ENCODE measurements around the gene WDR19.
"Not testable (repeated sequence)": the region's sequence is repeated elsewhere in the genome, so short reads cannot be mapped to it uniquely, and the experiment has no call there.

The WDR19 gene

GRCh38 chr4:39233114-39233513 is 50.8 kb downstream of the WDR19 start:
- DNase-seq (ENCODE audit: low read depth in 2 of 2): no peak

GRCh38 chr4:39233783-39234182 is 51.5 kb downstream of the WDR19 start:
- no peak for DNase-seq (ENCODE audit: low read depth in 2 of 2)

GRCh38 chr4:39235021-39235420 is 52.7 kb downstream of the WDR19 start:
- DNase-seq (ENCODE audit: low read depth in 2 of 2): no peak

DNA sequence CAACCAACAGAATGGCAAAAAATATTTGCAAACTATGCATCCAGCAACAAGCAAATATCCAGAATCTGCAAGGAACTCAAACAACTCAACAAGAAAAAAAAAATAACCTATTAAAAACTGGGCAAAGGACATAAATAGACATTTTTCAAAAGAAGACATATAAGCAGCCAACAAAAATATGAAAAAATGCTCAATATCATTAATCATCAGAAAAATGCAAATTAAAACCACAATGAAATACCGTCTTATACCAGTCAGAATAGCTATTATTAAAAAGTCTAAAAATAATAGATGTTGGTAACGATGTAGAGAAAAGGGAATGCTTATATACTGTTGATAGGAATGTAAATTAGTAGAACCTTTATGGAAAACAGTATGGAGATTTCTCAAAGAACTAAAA is 53.4 kb downstream of the WDR19 start:
- DNase-seq (ENCODE audit: low read depth in 2 of 2): no peak

DNA sequence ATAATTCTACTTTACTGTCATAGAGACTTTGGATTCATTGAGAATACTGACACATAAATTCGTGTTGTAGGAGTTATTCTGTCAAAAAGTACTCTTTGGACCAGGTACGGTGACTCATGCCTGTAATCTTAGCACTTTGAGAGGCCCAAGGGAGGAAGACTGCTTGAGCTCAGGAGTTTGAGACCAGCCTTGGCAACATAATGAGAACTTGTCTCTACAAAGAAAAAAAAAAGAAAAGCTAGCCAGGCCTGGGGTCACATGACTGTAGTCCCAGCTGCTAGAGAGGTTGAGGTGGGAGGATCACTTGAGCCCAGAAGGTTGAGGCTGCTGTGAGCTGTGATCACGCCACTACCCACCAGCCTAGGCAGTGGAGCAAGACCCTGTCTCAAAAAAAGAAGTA is 54.9 kb downstream of the WDR19 start:
- no peak for DNase-seq (ENCODE audit: low read depth in 2 of 2)

DNA sequence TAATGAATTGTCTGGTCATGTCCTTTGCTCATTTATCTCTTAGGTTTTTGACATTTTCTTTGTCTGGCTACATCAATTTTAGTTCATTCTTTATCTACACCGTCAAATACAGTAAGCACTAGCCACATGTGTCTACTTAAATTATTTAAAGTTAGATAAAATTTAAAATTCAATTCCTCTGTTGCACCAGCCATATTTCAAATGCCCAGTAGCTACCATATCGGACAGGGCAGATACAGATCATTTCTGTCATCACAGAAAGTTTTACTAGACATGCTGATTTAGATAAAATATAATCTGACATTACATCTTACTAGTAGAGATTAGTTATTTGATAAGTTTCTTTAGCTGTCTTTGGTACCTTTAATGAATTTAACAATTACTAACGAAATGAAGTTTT is 61.1 kb downstream of the WDR19 start:
- no peak for DNase-seq (ENCODE audit: low read depth in 2 of 2)

- no peak for DNase-seq (ENCODE audit: low read depth in 2 of 2)
These were observed 72.9 kb downstream of the WDR19 start for GRCh38 chr4:39255266-39255665.

DNA sequence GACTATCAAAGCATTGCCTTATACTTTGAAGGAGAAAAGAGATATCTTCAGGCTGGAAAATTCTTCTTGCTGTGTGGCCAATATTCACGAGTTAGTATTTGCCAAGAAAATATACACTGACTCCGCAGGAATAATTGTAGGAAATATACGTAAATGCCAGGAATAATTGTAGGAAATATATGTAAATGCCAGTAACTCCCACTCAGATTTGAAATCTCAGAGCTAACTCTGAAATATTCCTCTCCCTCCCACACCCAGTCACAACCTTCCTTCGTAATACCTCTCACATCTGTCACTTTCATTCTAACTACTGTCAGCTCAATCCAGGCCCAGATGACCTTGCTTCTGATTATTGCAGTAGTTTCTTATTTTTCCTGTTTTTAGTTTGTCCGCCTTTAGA is 73.5 kb downstream of the WDR19 start:
- no peak for DNase-seq (ENCODE audit: low read depth in 2 of 2)

DNA sequence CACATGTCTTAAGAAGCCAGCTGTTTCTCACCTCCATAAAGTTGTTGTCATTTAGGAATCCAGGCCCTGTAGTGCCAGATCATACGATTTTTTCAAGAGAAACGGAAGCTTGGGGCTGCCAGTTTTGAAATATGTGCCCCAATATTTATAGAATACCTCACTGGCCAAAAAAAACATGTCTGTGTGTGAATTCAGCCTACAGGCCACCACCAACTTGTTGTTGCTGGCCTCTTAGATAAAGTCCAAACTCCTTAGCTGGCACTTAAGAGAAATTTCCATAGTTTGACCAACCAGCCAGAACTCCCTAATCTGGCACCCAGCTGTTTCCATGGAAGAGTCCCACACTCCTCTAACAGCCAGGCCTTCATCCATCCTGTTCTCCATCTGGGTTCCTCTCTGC is 74.1 kb downstream of the WDR19 start:
- no peak for DNase-seq (ENCODE audit: low read depth in 2 of 2)

DNA sequence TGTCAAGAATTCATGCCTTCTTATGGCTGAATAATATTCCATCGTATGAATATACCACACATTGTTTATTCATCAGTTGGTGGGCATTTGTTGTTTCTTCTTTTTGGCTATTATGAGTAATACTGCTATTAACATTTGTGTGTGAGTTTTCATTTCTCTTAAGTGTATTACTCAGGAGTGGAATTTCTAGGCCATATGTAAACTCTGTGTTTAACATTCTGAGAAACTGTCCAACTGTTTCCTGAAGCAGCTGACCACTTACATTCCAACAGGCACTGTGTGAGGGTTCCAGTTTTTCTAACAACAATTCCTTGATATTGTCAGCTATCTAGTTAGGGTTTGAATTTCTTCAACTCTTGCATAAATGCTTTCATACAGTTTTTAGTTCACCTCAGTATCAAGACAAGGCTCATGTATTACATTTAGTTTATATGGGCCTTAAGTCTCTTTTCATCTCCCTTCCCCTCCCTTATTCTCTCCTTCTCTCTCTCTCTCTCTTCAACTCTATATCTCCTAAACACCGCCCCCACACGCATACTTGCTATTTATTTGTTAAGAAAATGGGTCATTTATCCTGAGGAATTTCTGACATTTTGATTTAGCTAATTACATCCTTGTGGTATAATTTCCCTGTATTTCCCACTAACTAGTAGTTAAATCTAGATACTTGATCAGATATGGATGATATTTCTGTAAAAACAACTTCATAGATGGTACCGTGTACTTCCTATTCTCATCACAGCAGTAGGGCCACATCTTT is 77.4 kb downstream of the WDR19 start:
- no peak for DNase-seq (ENCODE audit: low read depth in 2 of 2)

GRCh38 chr4:39263895-39264294 is 81.6 kb downstream of the WDR19 start:
- DNase-seq (ENCODE audit: low read depth in 2 of 2): no peak

DNA sequence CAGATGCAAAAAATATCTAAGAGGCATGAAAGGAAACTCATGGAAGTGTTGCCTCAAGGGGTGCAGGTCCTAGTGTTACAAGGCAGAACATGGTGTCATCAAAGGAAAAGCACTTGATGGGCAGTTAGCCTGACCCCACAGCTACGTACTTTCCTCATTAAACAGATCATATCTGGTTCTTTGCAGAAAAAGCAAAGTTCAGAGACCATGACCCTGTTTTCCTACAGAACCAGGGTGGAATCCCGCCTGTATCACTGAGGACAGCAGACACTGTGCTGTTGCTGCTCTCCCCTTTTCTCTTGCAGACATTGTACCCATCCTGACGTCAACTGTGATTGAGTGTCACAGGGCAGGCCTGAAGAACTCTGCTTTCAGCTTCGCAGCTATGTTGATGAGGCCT is 92.2 kb downstream of the WDR19 start:
- DNase-seq (ENCODE audit: low read depth in 2 of 2): no peak

DNA sequence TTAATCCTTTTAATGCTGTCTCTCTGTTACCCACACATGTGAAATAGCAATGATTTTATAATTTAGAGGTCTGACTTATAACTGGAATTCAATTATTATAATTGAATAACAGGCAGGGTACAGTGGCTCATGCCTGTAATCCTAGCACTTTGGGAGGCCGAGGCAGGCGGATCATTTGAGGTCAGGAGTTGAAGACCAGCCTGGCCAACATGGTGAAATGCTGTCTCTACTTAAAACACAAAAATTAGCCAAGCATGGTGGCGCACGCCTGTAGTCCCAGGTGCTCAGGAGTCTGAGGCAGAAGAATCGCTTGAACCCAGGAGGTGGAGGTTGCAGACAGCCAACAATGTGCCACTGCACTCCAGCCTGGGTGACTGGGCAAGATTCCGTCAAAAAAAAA is 95.3 kb downstream of the WDR19 start:
- DNase-seq (ENCODE audit: low read depth in 2 of 2): not testable (repeated sequence)

- DNase-seq (ENCODE audit: low read depth in 2 of 2): no peak
These were observed 96.1 kb downstream of the WDR19 start for GRCh38 chr4:39278476-39278875.

- no peak for DNase-seq (ENCODE audit: low read depth in 2 of 2)
These were observed 97.1 kb downstream of the WDR19 start for GRCh38 chr4:39279416-39279815.

- DNase-seq (ENCODE audit: low read depth in 2 of 2): no peak
These were observed 98.4 kb downstream of the WDR19 start for GRCh38 chr4:39280770-39281169.

GRCh38 chr4:39285111-39285795 is 102.9 kb downstream of the WDR19 start:
- no peak for DNase-seq (ENCODE audit: low read depth in 2 of 2)

DNA sequence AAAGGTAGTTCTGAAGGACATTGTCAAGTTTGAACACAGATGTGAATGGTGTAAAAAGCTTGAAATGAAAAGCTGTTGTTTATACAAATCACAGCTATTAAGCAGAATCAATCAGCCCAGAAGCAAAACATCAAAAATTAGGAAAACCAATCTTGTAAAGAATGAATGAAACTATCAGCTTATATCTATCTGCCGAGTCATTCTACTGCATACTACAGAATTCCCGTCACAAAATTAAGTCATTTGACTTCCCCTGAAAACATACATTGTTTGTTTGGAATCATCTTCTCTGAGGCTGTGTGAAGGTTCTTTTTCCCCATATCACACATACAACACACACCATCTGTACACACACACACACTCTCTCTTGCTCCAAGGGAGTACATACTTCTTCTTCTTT is 103.5 kb downstream of the WDR19 start:
- DNase-seq (ENCODE audit: low read depth in 2 of 2): no peak

DNA sequence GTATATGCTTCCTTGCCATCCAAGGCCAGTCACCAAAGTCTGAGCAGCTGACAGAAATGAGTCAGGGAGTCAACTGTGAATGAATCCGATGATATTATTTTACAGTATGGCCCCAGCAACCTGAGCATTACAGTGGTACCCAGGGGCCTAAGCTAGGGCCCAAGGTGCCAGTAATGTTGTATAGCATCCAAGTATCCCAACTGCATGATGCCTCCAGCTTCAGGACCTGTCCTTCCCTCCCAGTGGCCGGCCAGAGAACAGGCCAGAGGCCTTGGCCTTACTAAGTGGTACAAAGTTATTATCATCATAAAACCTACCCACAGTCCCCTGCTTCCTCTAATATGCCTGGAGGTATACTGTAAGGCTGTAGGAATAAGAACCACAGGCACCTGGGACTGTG is 103.9 kb downstream of the WDR19 start:
- no peak for DNase-seq (ENCODE audit: low read depth in 2 of 2)

- no peak for DNase-seq (ENCODE audit: low read depth in 2 of 2)
These were observed 104.9 kb downstream of the WDR19 start for GRCh38 chr4:39287223-39287622.

GRCh38 chr4:39291686-39292085 is 109.4 kb downstream of the WDR19 start:
- no peak for DNase-seq (ENCODE audit: low read depth in 2 of 2)

- DNase-seq (ENCODE audit: low read depth in 2 of 2): not testable (repeated sequence)
These were observed 110.1 kb downstream of the WDR19 start for GRCh38 chr4:39292433-39292832.

GRCh38 chr4:39295784-39296183 is 113.5 kb downstream of the WDR19 start:
- DNase-seq (ENCODE audit: low read depth in 2 of 2): no peak

DNA sequence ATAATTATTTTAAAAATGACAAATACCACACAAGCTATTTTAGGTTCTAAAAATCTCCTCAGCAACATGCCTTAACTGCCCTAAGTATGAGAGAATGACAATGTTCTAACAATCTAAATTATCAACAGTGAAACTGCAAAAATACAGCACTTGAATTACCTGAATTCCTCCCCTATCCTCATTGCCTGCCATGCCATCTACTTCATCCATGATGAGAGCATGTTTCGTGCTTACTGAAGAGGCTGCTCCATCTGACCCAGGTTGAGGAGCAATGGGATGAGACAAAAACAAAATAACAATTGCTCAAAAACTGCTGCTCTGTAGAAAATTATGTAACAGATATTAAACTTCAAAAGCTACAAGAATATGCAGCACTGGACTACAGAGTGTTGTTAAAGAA is 120.6 kb downstream of the WDR19 start:
- DNase-seq (ENCODE audit: low read depth in 2 of 2): no peak

Data from stimulated activated CD8-positive, alpha-beta memory T cell treated with anti-CD3 and anti-CD28 coated beads, Interleukin-7, amount 100 ng/mL, for 4 hours (primary cell).